Measurements from ENCODE around the gene DBI. TPM values are rescaled to one million over a fixed set of nuclear protein-coding genes. Genes with fewer than 3 reads are reported as not detected.

DBI gene
- total RNA-seq, 1 experiment from 2014 or later = 253 TPM

- Histone ChIP-seq H3K4me1 (ENCODE audit: control insufficient read depth, insufficient read depth, low read length) (no peaks in the 10 kb centered on the region), H3K27me3 (ENCODE audit: control insufficient read depth, insufficient read depth, low read length) (no peaks in the 10 kb centered on the region), H3K27ac (ENCODE audit: low read length) (no peak overlapping the region), H3K36me3 (ENCODE audit: control insufficient read depth, insufficient read depth, low read length) (no peaks in the 10 kb centered on the region), H3K9me3 (ENCODE audit: control insufficient read depth, insufficient read depth, low read depth, low read length) (no peaks in the 10 kb centered on the region), H3K4me3 (ENCODE audit: low read depth in 2 of 2, low read length in 2 of 2) (no peak overlapping the region)
- ATAC-seq (no peak), DNase-seq (ENCODE audit: low read depth, low spot score) (no peak)
- no TSS peak for BruUV-seq (replicated peaks)
- in situ Hi-C loops (cut with HindIII; ENCODE audit: low pct_unique_long_range_greater_than_20kb, low sequenced_read_pairs) (no loop called here), intact Hi-C loops (cut with micrococcal nuclease; ENCODE audit: unreplicated experiment) (no loop called here)
- POLR2A ChIA-PET = no interaction called here
- CTCF ChIA-PET = no interaction called here
- TF ChIP-seq SIN3A (IDR thresholded peaks at IDR 0.05; ENCODE audit: borderline replicate concordance, insufficient read depth, low read depth, low read length) (no peak), TCF7L2 (IDR thresholded peaks at IDR 0.05; ENCODE audit: low read depth, low read length) (no peak), POLR2AphosphoS5 (IDR thresholded peaks at IDR 0.05; ENCODE audit: low read depth, low read length) (no peak)
- TF ChIP-seq, protein P1, sequence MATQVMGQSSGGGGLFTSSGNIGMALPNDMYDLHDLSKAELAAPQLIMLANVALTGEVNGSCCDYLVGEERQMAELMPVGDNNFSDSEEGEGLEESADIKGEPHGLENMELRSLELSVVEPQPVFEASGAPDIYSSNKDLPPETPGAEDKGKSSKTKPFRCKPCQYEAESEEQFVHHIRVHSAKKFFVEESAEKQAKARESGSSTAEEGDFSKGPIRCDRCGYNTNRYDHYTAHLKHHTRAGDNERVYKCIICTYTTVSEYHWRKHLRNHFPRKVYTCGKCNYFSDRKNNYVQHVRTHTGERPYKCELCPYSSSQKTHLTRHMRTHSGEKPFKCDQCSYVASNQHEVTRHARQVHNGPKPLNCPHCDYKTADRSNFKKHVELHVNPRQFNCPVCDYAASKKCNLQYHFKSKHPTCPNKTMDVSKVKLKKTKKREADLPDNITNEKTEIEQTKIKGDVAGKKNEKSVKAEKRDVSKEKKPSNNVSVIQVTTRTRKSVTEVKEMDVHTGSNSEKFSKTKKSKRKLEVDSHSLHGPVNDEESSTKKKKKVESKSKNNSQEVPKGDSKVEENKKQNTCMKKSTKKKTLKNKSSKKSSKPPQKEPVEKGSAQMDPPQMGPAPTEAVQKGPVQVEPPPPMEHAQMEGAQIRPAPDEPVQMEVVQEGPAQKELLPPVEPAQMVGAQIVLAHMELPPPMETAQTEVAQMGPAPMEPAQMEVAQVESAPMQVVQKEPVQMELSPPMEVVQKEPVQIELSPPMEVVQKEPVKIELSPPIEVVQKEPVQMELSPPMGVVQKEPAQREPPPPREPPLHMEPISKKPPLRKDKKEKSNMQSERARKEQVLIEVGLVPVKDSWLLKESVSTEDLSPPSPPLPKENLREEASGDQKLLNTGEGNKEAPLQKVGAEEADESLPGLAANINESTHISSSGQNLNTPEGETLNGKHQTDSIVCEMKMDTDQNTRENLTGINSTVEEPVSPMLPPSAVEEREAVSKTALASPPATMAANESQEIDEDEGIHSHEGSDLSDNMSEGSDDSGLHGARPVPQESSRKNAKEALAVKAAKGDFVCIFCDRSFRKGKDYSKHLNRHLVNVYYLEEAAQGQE (IDR thresholded peaks at IDR 0.05; ENCODE audit: insufficient read depth in 1 of 2, low read depth in 2 of 2, low read length in 1 of 2) = no peak
- TF ChIP-seq, protein P2, sequence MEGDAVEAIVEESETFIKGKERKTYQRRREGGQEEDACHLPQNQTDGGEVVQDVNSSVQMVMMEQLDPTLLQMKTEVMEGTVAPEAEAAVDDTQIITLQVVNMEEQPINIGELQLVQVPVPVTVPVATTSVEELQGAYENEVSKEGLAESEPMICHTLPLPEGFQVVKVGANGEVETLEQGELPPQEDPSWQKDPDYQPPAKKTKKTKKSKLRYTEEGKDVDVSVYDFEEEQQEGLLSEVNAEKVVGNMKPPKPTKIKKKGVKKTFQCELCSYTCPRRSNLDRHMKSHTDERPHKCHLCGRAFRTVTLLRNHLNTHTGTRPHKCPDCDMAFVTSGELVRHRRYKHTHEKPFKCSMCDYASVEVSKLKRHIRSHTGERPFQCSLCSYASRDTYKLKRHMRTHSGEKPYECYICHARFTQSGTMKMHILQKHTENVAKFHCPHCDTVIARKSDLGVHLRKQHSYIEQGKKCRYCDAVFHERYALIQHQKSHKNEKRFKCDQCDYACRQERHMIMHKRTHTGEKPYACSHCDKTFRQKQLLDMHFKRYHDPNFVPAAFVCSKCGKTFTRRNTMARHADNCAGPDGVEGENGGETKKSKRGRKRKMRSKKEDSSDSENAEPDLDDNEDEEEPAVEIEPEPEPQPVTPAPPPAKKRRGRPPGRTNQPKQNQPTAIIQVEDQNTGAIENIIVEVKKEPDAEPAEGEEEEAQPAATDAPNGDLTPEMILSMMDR (IDR thresholded peaks at IDR 0.05) = no peak
These were observed 28.5 kb upstream of the DBI start for GRCh38 chr2:119338272-119338671.

GRCh38 chr2:119338826-119339561, 27.8 kb upstream of the DBI start:
- Histone ChIP-seq H3K27me3 (ENCODE audit: control insufficient read depth, insufficient read depth, low read length) (no peaks in the 10 kb centered on the region), H3K27ac (ENCODE audit: low read length) (no peak overlapping the region), H3K4me1 (ENCODE audit: control insufficient read depth, insufficient read depth, low read length) (no peaks in the 10 kb centered on the region), H3K36me3 (ENCODE audit: control insufficient read depth, insufficient read depth, low read length) (no peaks in the 10 kb centered on the region), H3K4me3 (ENCODE audit: low read depth in 2 of 2, low read length in 2 of 2) (no peak overlapping the region), H3K9me3 (ENCODE audit: control insufficient read depth, insufficient read depth, low read depth, low read length) (no peaks in the 10 kb centered on the region)
- DNase-seq (ENCODE audit: low read depth, low spot score) (no peak), ATAC-seq (no peak)
- POLR2A ChIA-PET = no interaction called here
- CTCF ChIA-PET = no interaction called here
- in situ Hi-C loops (cut with HindIII; ENCODE audit: low pct_unique_long_range_greater_than_20kb, low sequenced_read_pairs) = no loop called here
- intact Hi-C loops (cut with micrococcal nuclease; ENCODE audit: unreplicated experiment) = no loop called here
- TF ChIP-seq SIN3A (IDR thresholded peaks at IDR 0.05; ENCODE audit: borderline replicate concordance, insufficient read depth, low read depth, low read length) (no peak), TCF7L2 (IDR thresholded peaks at IDR 0.05; ENCODE audit: low read depth, low read length) (no peak), POLR2AphosphoS5 (IDR thresholded peaks at IDR 0.05; ENCODE audit: low read depth, low read length) (no peak)
- TF ChIP-seq, protein P1 (IDR thresholded peaks at IDR 0.05; ENCODE audit: insufficient read depth in 1 of 2, low read depth in 2 of 2, low read length in 1 of 2) = no peak
- TF ChIP-seq, protein P2 (IDR thresholded peaks at IDR 0.05) = no peak
- no TSS peak for BruUV-seq (replicated peaks)
